ENCODE results near the gene MSL3.

DNA sequence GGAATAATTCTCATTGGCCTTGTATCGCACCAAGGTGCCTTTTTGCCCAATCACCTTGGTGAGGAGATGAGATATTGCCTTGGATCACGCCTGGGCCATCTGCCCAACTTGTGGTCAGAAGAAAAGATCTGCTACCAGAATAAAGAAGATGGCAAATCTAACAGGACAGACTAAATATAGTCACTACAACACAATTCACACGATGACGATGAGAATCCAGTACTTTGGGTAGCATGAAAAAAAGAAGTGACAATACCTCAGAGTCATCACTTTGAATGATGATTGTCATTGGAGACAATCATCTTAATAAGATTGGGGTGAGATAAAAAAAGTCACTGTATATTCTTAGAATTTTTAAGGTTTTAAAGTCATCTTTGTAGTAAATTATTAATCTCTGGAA, 7.3 kb upstream of the MSL3 start:
- TF ChIP-seq CEBPB (IDR thresholded peaks at IDR 0.05) (no peak), EP300 (IDR thresholded peaks at IDR 0.05; ENCODE audit: borderline replicate concordance) (no peak), RAD21 (IDR thresholded peaks at IDR 0.05; ENCODE audit: low read depth) (no peak), YY1 (IDR thresholded peaks at IDR 0.05; ENCODE audit: low read depth) (no peak), MAX (IDR thresholded peaks at IDR 0.05) (no peak), CREB1 (IDR thresholded peaks at IDR 0.05; ENCODE audit: low read depth) (no peak), TEAD4 (IDR thresholded peaks at IDR 0.05) (no peak), TAF1 (IDR thresholded peaks at IDR 0.05; ENCODE audit: low read depth) (no peak), REST (IDR thresholded peaks at IDR 0.05; ENCODE audit: low read depth) (no peak), FOXM1 (IDR thresholded peaks at IDR 0.05; ENCODE audit: borderline replicate concordance, low read depth) (no peak)
